HepG2 (cell line): ENCODE measurements around the gene NUDT2. TPM values are rescaled to one million over a fixed set of nuclear protein-coding genes. Genes with fewer than 3 reads are reported as not detected.
A peak's percentile ranks its signal among the peaks of the same experiment; 100 is the strongest.

Source experiments
- ATAC-seq: fragments of 200-7000 bp; cut with Tn5 transposase; 3 replicates; pipeline ENCODE4 v1.9.1; 2020; ENCODE audit warnings: mild to moderate bottlenecking, moderate library complexity
- BruUV-seq: library from RNA; stranded (reverse); fragments of 400-500 nt; replicated peaks from 2 replicates; lab custom pipeline; 2021; lab: Mats Ljungman, UMichigan
- CTCF ChIA-PET: fragments of 300-600 bp; formaldehyde crosslinking; extraction: SDS; loops from one replicate; lab custom pipeline; 2021; ENCODE audit warnings: low total read pairs, inconsistent platforms, low intra/inter-chr PET ratio; lab: Yijun Ruan, JAX
- POLR2A ChIA-PET: fragments of 350-600 bp; sonication (Branson Sonifier 250); formaldehyde crosslinking; loops from one replicate; lab custom pipeline; 2020; ENCODE audit warnings: antibody characterized with exemption, inconsistent platforms; lab: Yijun Ruan, JAX
- DNase-seq: peaks from one replicate; pipeline ENCODE4 v3.0.0-alpha.2; 2015; ENCODE audit warnings: low spot score
- FAIRE-seq: peaks from 3 replicates; lab custom pipeline; 2011; peaks lifted over from hg19 to GRCh38; lab: Jason Lieb, UNC
- H2AFZ ChIP-seq: one replicate; pipeline ENCODE4 v1.6.1; 2011; ENCODE audit warnings: low read length, inconsistent platforms
- H3K27ac ChIP-seq: fragments of 300-600 bp; 3 replicates; pipeline ENCODE4 v1.8.0; 2011; ENCODE audit warnings: mixed run types, mild to moderate bottlenecking, mixed read lengths, low read length, inconsistent platforms; ENCODE audit not compliant: insufficient read depth; ENCODE audit errors: extremely low read length
- H3K27me3 ChIP-seq, 2 experiments: fragments of 200-600 bp in 1 of 2; 2 replicates in 1 of 2; 3 replicates in 1 of 2; pipeline versions ENCODE4 v1.6.0 to v1.8.0; 2011; ENCODE audit warnings: low read length in 2 of 2, mild to moderate bottlenecking in 2 of 2, moderate library complexity in 2 of 2, inconsistent platforms in 1 of 2; ENCODE audit not compliant: insufficient read depth in 2 of 2, control insufficient read depth in 1 of 2
- H3K36me3 ChIP-seq, 2 experiments: fragments of 200-600 bp in 1 of 2; replicated peaks in 1 of 2; 2 replicates in 1 of 2; 3 replicates in 1 of 2; pipeline versions ENCODE4 v1.5.1 to v1.8.0; 2011; ENCODE audit warnings: low read length in 2 of 2, inconsistent platforms in 1 of 2; ENCODE audit not compliant: insufficient read depth in 2 of 2, control insufficient read depth in 1 of 2
- H3K4me1 ChIP-seq: 2 replicates; pipeline ENCODE4 v1.5.1; 2012; ENCODE audit warnings: low read length, inconsistent platforms; ENCODE audit not compliant: insufficient read depth
- H3K4me2 ChIP-seq: 2 replicates; pipeline ENCODE4 v1.6.0; 2011; ENCODE audit warnings: low read depth, low read length, inconsistent platforms
- H3K4me3 ChIP-seq, 3 experiments: fragments of 200-600 bp in 1 of 3; sonication (generic), shearing (Covaris generic) in 1 of 3; replicated peaks in 1 of 3; 2 replicates each; pipeline ENCODE4 v1.5.1; 2011 to 2016; ENCODE audit warnings: low read length in 3 of 3, inconsistent platforms in 2 of 3, low read depth in 2 of 3, mild to moderate bottlenecking in 2 of 3, control low read depth in 1 of 3, mixed read lengths in 1 of 3; ENCODE audit not compliant: insufficient read depth in 1 of 3
- H3K79me2 ChIP-seq: one replicate; pipeline ENCODE4 v1.6.1; 2011; ENCODE audit warnings: low read length, inconsistent platforms; ENCODE audit not compliant: insufficient read depth
- H3K9ac ChIP-seq: 2 replicates; pipeline ENCODE4 v1.6.0; 2011; ENCODE audit warnings: mild to moderate bottlenecking, low read depth, low read length, inconsistent platforms; ENCODE audit not compliant: insufficient read depth
- H3K9me3 ChIP-seq: 2 replicates; pipeline ENCODE4 v1.5.1; 2012; ENCODE audit warnings: mild to moderate bottlenecking, low read length
- H4K20me1 ChIP-seq: 2 replicates; pipeline ENCODE4 v1.6.0; 2011; ENCODE audit warnings: inconsistent platforms, mild to moderate bottlenecking, low read length, moderate library complexity; ENCODE audit not compliant: insufficient read depth
- MED1 ChIP-seq: sonication (generic); formaldehyde crosslinking; IDR thresholded peaks from 2 replicates; pipeline ENCODE4 v1.4.0; 2020; ENCODE audit warnings: missing genetic modification reagents
- NONO ChIP-seq, 2 experiments: fragments of 450-650 bp in 1 of 2; sonication (generic) in 1 of 2; formaldehyde crosslinking in 1 of 2; IDR thresholded peaks in 1 of 2; conservative IDR thresholded peaks in 1 of 2; 2 replicates each; pipeline versions ENCODE4 v1.6.1 to v1.8.0; 2017 to 2022; ENCODE audit warnings: mild to moderate bottlenecking in 1 of 2, missing genetic modification reagents in 1 of 2, moderate library complexity in 1 of 2
- RBFOX2 ChIP-seq: fragments of 200-400 bp; formaldehyde crosslinking; IDR thresholded peaks from 2 replicates; pipeline ENCODE4 v1.6.1; 2017; ENCODE audit warnings: low read depth, mild to moderate bottlenecking, low read length
- RCOR2 ChIP-seq: IDR thresholded peaks from 2 replicates; pipeline ENCODE4 v1.6.1; 2016; ENCODE audit warnings: missing biosample characterization, missing genetic modification reagents
- SALL1 ChIP-seq: sonication (generic); formaldehyde crosslinking; IDR thresholded peaks from 2 replicates; pipeline ENCODE4 v1.8.0; 2022; ENCODE audit warnings: mild to moderate bottlenecking, missing genetic modification reagents
- ZNF652 ChIP-seq: IDR thresholded peaks from 2 replicates; pipeline ENCODE4 v1.6.1; 2016; ENCODE audit warnings: low read depth, borderline replicate concordance
- WGBS: methylation state at CpG from one replicate; pipeline ENCODE4 v1.1.6; 2017; ENCODE audit warnings: low lambda C conversion rate; 5-methylcytosine and 5-hydroxymethylcytosine counted together
- in situ Hi-C: cut with HindIII; loops from 2 replicates; pipeline ENCODE4 v1.10.0; 2017; ENCODE audit warnings: low pct_unique_long_range_greater_than_20kb; ENCODE audit not compliant: extremely low pct_ligation_motif_present
- intact Hi-C: fragments of 100-400 bp; cut with micrococcal nuclease; formaldehyde crosslinking; loops from one replicate; pipeline ENCODE4 v1.10.0; 2022; ENCODE audit not compliant: unreplicated experiment
- polyA plus RNA-seq, 8 experiments: library from polyadenylated mRNA; depleted of rRNA in 3 of 8; stranded (reverse) in 7 of 8; unstranded in 1 of 8; fragments of >200 nt; fragmentation: Illumina TruSeq in 4 of 8; extraction: Trizol in 4 of 8; gene quantifications; 2 replicates each; pipeline versions ENCODE4 v1.2.1 to v1.2.3, GENCODE V29; 2011 to 2016; ENCODE audit warnings: low read depth in 4 of 8, missing spikeins in 1 of 8, mixed read lengths in 1 of 8; ENCODE audit not compliant: insufficient read depth in 1 of 8
- total RNA-seq, 5 experiments: library from RNA; depleted of rRNA; stranded (reverse); fragments of >200 nt; fragmentation: Illumina TruSeq; extraction: Trizol; gene quantifications; 2 replicates each; pipeline ENCODE4 v1.2.3, GENCODE V29; 2016; ENCODE audit warnings: low read depth in 1 of 5
- TF ChIP-seq, protein P1 (sequence below): sonication (generic); formaldehyde crosslinking; IDR thresholded peaks from 2 replicates; pipeline ENCODE4 v1.4.0; 2020; ENCODE audit warnings: missing genetic modification reagents
- TF ChIP-seq, protein P2 (sequence below): sonication (generic); formaldehyde crosslinking; IDR thresholded peaks from 2 replicates; pipeline ENCODE4 v1.4.0; 2020; ENCODE audit warnings: missing genetic modification reagents, borderline replicate concordance
- TF ChIP-seq, protein P3 (sequence below): sonication (generic); formaldehyde crosslinking; IDR thresholded peaks from 2 replicates; pipeline ENCODE4 v1.4.0; 2020; ENCODE audit warnings: missing genetic modification reagents, borderline replicate concordance
- TF ChIP-seq, protein P4 (sequence below): sonication (generic); formaldehyde crosslinking; IDR thresholded peaks from 2 replicates; pipeline ENCODE4 v1.4.0; 2020; ENCODE audit warnings: mild to moderate bottlenecking, missing genetic modification reagents
- TF ChIP-seq, protein P5 (sequence below): sonication (generic); formaldehyde crosslinking; IDR thresholded peaks from 2 replicates; pipeline ENCODE4 v1.4.0; 2020; ENCODE audit warnings: missing genetic modification reagents, borderline replicate concordance
- TF ChIP-seq, protein P6 (sequence below): sonication (generic); IDR thresholded peaks from 2 replicates; pipeline ENCODE4 v1.6.1; 2016; ENCODE audit warnings: low read depth, borderline replicate concordance

Gene NUDT2
- total and polyA plus RNA-seq, 2 of the 13 experiments (the other 11 are each of a cell fraction or from before 2014, with no cell fraction given), result 19.9 to 24.6 TPM

DNA sequence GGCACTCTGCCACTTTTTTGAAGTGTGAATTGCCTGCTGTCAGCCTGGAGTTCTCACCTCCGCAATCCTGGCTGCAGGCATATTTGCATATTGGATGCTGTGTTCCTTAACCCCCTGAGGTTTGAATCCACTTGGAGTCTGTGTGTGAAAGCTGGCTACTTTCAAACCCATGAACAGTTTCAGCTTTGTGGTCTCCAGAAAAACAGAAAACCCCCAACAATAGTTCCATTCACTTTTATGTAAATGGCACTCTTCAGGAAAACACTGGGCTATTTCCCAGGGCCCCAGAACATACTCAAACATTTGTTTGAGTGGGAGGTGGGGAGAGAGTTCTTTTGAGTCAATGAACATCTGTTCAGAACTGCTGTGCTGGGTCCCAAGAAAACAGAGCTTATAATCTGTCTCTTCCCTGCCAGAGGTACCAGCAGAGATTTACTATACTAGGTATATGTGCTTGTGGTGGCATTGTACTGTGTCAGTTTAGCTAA is 5.0 kb downstream of the NUDT2 start:
- intact Hi-C loops, result loop anchor here (1.0 to 10.0 kb wide), 3 partner anchors 18 to 268 kb away; no protein-coding TSS in a partner anchor
- ATAC-seq, result peak; percentile 63
- peaks cover 2% of the 10 kb centered on the region for H3K79me2 ChIP-seq
- TF ChIP-seq SALL1 (0 out of 2 replicates have a peak, but pooled peaks have one; percentile 9), MED1 (0 out of 2 replicates have a peak, but pooled peaks have one; percentile 21), RBFOX2 (peak; percentile 44; the same call in 1 of the 2 replicates), RCOR2 (CRISPR knock-in tag) (peak; percentile 17; the same call in 1 of the 2 replicates), ZNF652 (peak; percentile 86), NONO (IDR thresholded peaks at IDR 0.05) (no peak), NONO (CRISPR knock-in tag; conservative IDR thresholded peaks at IDR 0.05) (no peak)
- TF ChIP-seq, protein P1, sequence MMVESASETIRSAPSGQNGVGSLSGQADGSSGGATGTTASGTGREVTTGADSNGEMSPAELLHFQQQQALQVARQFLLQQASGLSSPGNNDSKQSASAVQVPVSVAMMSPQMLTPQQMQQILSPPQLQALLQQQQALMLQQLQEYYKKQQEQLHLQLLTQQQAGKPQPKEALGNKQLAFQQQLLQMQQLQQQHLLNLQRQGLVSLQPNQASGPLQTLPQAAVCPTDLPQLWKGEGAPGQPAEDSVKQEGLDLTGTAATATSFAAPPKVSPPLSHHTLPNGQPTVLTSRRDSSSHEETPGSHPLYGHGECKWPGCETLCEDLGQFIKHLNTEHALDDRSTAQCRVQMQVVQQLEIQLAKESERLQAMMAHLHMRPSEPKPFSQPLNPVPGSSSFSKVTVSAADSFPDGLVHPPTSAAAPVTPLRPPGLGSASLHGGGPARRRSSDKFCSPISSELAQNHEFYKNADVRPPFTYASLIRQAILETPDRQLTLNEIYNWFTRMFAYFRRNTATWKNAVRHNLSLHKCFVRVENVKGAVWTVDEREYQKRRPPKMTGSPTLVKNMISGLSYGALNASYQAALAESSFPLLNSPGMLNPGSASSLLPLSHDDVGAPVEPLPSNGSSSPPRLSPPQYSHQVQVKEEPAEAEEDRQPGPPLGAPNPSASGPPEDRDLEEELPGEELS (CRISPR knock-in tag), result peak; percentile 65
- TF ChIP-seq, protein P2, sequence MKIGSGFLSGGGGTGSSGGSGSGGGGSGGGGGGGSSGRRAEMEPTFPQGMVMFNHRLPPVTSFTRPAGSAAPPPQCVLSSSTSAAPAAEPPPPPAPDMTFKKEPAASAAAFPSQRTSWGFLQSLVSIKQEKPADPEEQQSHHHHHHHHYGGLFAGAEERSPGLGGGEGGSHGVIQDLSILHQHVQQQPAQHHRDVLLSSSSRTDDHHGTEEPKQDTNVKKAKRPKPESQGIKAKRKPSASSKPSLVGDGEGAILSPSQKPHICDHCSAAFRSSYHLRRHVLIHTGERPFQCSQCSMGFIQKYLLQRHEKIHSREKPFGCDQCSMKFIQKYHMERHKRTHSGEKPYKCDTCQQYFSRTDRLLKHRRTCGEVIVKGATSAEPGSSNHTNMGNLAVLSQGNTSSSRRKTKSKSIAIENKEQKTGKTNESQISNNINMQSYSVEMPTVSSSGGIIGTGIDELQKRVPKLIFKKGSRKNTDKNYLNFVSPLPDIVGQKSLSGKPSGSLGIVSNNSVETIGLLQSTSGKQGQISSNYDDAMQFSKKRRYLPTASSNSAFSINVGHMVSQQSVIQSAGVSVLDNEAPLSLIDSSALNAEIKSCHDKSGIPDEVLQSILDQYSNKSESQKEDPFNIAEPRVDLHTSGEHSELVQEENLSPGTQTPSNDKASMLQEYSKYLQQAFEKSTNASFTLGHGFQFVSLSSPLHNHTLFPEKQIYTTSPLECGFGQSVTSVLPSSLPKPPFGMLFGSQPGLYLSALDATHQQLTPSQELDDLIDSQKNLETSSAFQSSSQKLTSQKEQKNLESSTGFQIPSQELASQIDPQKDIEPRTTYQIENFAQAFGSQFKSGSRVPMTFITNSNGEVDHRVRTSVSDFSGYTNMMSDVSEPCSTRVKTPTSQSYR (CRISPR knock-in tag), result 0 out of 2 replicates have a peak, but pooled peaks have one; percentile 44
- TF ChIP-seq, protein P3, sequence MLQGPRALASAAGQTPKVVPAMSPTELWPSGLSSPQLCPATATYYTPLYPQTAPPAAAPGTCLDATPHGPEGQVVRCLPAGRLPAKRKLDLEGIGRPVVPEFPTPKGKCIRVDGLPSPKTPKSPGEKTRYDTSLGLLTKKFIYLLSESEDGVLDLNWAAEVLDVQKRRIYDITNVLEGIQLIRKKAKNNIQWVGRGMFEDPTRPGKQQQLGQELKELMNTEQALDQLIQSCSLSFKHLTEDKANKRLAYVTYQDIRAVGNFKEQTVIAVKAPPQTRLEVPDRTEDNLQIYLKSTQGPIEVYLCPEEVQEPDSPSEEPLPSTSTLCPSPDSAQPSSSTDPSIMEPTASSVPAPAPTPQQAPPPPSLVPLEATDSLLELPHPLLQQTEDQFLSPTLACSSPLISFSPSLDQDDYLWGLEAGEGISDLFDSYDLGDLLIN (CRISPR knock-in tag), result no peak
- TF ChIP-seq, protein P4, sequence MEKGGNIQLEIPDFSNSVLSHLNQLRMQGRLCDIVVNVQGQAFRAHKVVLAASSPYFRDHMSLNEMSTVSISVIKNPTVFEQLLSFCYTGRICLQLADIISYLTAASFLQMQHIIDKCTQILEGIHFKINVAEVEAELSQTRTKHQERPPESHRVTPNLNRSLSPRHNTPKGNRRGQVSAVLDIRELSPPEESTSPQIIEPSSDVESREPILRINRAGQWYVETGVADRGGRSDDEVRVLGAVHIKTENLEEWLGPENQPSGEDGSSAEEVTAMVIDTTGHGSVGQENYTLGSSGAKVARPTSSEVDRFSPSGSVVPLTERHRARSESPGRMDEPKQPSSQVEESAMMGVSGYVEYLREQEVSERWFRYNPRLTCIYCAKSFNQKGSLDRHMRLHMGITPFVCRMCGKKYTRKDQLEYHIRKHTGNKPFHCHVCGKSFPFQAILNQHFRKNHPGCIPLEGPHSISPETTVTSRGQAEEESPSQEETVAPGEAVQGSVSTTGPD (CRISPR knock-in tag), result no peak
- TF ChIP-seq, protein P5, sequence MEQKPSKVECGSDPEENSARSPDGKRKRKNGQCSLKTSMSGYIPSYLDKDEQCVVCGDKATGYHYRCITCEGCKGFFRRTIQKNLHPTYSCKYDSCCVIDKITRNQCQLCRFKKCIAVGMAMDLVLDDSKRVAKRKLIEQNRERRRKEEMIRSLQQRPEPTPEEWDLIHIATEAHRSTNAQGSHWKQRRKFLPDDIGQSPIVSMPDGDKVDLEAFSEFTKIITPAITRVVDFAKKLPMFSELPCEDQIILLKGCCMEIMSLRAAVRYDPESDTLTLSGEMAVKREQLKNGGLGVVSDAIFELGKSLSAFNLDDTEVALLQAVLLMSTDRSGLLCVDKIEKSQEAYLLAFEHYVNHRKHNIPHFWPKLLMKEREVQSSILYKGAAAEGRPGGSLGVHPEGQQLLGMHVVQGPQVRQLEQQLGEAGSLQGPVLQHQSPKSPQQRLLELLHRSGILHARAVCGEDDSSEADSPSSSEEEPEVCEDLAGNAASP (CRISPR knock-in tag), result 0 out of 2 replicates have a peak, but pooled peaks have one; percentile 10
- TF ChIP-seq, protein P6, sequence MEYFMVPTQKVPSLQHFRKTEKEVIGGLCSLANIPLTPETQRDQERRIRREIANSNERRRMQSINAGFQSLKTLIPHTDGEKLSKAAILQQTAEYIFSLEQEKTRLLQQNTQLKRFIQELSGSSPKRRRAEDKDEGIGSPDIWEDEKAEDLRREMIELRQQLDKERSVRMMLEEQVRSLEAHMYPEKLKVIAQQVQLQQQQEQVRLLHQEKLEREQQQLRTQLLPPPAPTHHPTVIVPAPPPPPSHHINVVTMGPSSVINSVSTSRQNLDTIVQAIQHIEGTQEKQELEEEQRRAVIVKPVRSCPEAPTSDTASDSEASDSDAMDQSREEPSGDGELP, result peak; percentile 11; the same call in 1 of the 2 replicates

More for the DNA sequence above, 5.0 kb downstream of the NUDT2 start:
- H3K9me3 ChIP-seq, result no peaks in the 10 kb centered on the region
- no peak for FAIRE-seq
- H3K36me3 ChIP-seq, result peaks cover 8 to 10% of the 10 kb centered on the region in 2 experiments; a peak in 4 of 5 replicates
- no peaks in the 10 kb centered on the region; a peak in 1 of 5 replicates for H3K27me3 ChIP-seq
- no peaks in the 10 kb centered on the region for H4K20me1 ChIP-seq
- H3K4me3 ChIP-seq, result peak overlapping the region in 1 of 3 experiments; percentile 49; a peak in 1 of 6 replicates
- H3K4me1 ChIP-seq, result peaks cover 52% of the 10 kb centered on the region
- POLR2A ChIA-PET, result interaction anchor here (1.0 to 7.6 kb wide), 7 partner anchors 9 to 168 kb away, joined by 3 to 162 read pairs (median 10); partner anchors contain the start of gene MYORG
- DNase-seq, result peak; percentile 89
- H3K4me2 ChIP-seq, result peak overlapping the region; percentile 71
- H2AFZ ChIP-seq, result no peak overlapping the region
- in situ Hi-C loops, result loop anchor here (5.0 kb wide), 1 partner anchor 43 kb away; the partner anchor contains the start of gene MYORG
- H3K9ac ChIP-seq, result peak overlapping the region; percentile 59
- peak overlapping the region; percentile 68 for H3K27ac ChIP-seq
- 33% methylated on average over 1 of the region's 1 CpG for WGBS
- CTCF ChIA-PET, result interaction anchor here (7.1 kb wide), 1 partner anchor 44 kb away, joined by 143 read pairs; the partner anchor contains the start of gene MYORG
- BruUV-seq, result no TSS peak
